Natural killer cell (primary cell): ENCODE data around the gene GALNTL6. TPM values are rescaled to one million over a fixed set of nuclear protein-coding genes. Genes with fewer than 3 reads are reported as not detected.

ENCODE experiments used
- ATAC-seq, 3 donors: fragments of 150-1000 bp in 2 of 3; fragments of 200-7000 bp in 1 of 3; cut with Tn5 transposase; 1 replicate in 1 of 3; 2 replicates in 2 of 3; pipeline ENCODE4 v1.10.0; 2021; ENCODE audit warnings: mild to moderate bottlenecking in 2 of 3, moderate library complexity in 2 of 3
- DNase-seq, 2 donors: peaks; one replicate each; pipeline versions ENCODE4 v3.0.0 to v3.0.0-alpha.2; 2013 to 2021; ENCODE audit warnings: mixed read lengths in 1 of 2
- H3K27ac ChIP-seq: one replicate; pipeline ENCODE4 v1.5.1; 2013; ENCODE audit warnings: mild to moderate bottlenecking, low read length
- H3K27me3 ChIP-seq: one replicate; pipeline ENCODE4 v1.6.1; 2013; ENCODE audit warnings: low read length; ENCODE audit not compliant: control insufficient read depth, insufficient read depth
- H3K36me3 ChIP-seq: one replicate; pipeline ENCODE4 v1.6.1; 2013; ENCODE audit warnings: low read length; ENCODE audit not compliant: control insufficient read depth, insufficient read depth
- H3K4me1 ChIP-seq: one replicate; pipeline ENCODE4 v1.6.1; 2013; ENCODE audit warnings: low read length; ENCODE audit not compliant: control insufficient read depth, insufficient read depth
- H3K4me3 ChIP-seq: one replicate; pipeline ENCODE4 v1.5.1; 2013; ENCODE audit warnings: low read length
- H3K9me3 ChIP-seq: one replicate; pipeline ENCODE4 v1.6.1; 2013; ENCODE audit warnings: low read length; ENCODE audit not compliant: control insufficient read depth, insufficient read depth
- H3K27ac Mint-ChIP-seq, 2 donors: one replicate each; pipeline ENCODE4 v1.8.0; 2022; ENCODE audit warnings: mild to moderate bottlenecking in 2 of 2, mixed read lengths in 2 of 2, moderate library complexity in 1 of 2
- H3K27me3 Mint-ChIP-seq, 2 donors: one replicate each; pipeline ENCODE4 v1.8.0; 2022; ENCODE audit warnings: low read depth in 2 of 2, mixed read lengths in 2 of 2
- H3K36me3 Mint-ChIP-seq: one replicate; pipeline ENCODE4 v1.8.0; 2022; ENCODE audit warnings: mixed read lengths
- H3K4me1 Mint-ChIP-seq, 2 donors: one replicate each; pipeline ENCODE4 v1.8.0; 2022; ENCODE audit warnings: mixed read lengths in 2 of 2
- H3K4me3 Mint-ChIP-seq: one replicate; pipeline ENCODE4 v1.8.0; 2022; ENCODE audit warnings: mild to moderate bottlenecking, moderate library complexity, mixed read lengths
- H3K9me3 Mint-ChIP-seq, 2 donors: one replicate each; pipeline ENCODE4 v1.8.0; 2022; ENCODE audit warnings: mixed read lengths in 2 of 2
- WGBS: methylation state at CpG from one replicate; pipeline ENCODE4 v1.1.7; 2013; ENCODE audit warnings: missing lambda C conversion rate; ENCODE audit not compliant: insufficient coverage; 5-methylcytosine and 5-hydroxymethylcytosine counted together
- intact Hi-C: fragments of 100-400 bp; cut with micrococcal nuclease; formaldehyde crosslinking; loops from one replicate; pipeline ENCODE4 v1.14.2; 2022
- total RNA-seq, 4 donors: library from RNA; stranded (reverse); fragments of 120-200 nt in 1 of 4; gene quantifications; one replicate each; pipeline versions ENCODE4 v1.2.3 to v1.2.4, GENCODE V29; 2013 to 2022
- TF ChIP-seq, protein P1 (sequence below): fragments of 200-600 bp; IDR thresholded peaks from one replicate; pipeline ENCODE4 v1.8.0; 2022; ENCODE audit warnings: antibody characterized with exemption

GALNTL6 gene
- total RNA-seq, 3 donors from 2014 or later (not counting 1 experiment from before 2014, with no cell fraction given), result not detected

DNA sequence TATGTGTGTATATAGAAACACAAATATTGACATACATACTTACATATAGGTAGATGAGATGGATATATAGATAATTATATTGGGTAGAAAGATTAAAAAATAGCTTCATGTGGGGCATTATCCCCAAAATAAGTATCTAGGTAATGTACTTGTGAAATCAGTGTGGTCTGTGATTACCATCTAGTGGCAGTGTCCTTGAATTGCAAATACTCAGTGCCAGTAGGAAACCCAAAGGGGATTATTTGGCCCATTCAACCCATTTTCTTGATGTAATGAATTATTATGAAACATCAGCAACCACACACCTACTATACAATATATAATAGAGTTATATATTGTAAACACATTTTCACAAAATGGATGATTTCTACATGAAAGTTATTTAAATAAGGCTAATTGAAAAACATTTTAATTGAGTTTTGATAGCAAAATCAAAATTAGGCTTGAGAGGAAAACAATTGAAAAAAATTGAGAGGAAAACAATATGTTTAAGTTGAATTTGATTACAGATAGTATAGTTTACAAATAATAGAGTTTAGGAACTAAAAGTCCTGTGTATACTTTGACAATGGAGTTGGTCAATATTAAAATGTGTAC is 389.4 kb downstream of the GALNTL6 start:
- intact Hi-C loops, result no loop called here
- Mint-ChIP-seq H3K9me3 (peaks cover 3 to 13% of the 10 kb centered on the region in 2 donors), H3K4me3 (no peak overlapping the region), H3K36me3 (no peaks in the 10 kb centered on the region), H3K27me3 (no peaks in the 10 kb centered on the region), H3K4me1 (no peaks in the 10 kb centered on the region), H3K27ac (no peak overlapping the region)
- no peak overlapping the region for H3K27ac ChIP-seq
- DNase-seq (no peak), ATAC-seq (no peak)
- no peaks in the 10 kb centered on the region for H3K4me1 ChIP-seq
- H3K27me3 ChIP-seq, result no peaks in the 10 kb centered on the region
- H3K9me3 ChIP-seq, result no peaks in the 10 kb centered on the region
- TF ChIP-seq, protein P1, sequence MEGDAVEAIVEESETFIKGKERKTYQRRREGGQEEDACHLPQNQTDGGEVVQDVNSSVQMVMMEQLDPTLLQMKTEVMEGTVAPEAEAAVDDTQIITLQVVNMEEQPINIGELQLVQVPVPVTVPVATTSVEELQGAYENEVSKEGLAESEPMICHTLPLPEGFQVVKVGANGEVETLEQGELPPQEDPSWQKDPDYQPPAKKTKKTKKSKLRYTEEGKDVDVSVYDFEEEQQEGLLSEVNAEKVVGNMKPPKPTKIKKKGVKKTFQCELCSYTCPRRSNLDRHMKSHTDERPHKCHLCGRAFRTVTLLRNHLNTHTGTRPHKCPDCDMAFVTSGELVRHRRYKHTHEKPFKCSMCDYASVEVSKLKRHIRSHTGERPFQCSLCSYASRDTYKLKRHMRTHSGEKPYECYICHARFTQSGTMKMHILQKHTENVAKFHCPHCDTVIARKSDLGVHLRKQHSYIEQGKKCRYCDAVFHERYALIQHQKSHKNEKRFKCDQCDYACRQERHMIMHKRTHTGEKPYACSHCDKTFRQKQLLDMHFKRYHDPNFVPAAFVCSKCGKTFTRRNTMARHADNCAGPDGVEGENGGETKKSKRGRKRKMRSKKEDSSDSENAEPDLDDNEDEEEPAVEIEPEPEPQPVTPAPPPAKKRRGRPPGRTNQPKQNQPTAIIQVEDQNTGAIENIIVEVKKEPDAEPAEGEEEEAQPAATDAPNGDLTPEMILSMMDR, result no peak
- no peak overlapping the region for H3K4me3 ChIP-seq
- H3K36me3 ChIP-seq, result no peaks in the 10 kb centered on the region

DNA sequence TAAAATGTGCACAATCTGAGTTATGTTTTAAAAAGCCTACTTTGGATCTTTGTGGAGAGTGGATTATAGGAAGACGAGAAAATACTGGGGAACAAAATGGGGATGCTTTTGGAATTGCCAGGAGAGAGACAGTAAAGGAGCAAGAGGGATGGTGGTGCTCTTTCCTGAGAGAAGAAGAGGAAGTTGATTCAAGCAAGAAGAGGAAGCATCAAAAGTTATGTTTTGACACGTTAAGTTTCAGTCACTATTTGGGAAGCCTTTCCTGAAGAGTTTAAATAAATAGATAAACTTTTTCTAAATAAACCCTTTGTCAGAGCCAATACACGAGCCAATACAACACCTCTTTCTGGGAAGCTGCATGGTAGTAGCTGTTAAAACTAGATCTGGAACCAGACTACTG is 394.1 kb downstream of the GALNTL6 start:
- H3K9me3 ChIP-seq, result no peaks in the 10 kb centered on the region
- H3K36me3 ChIP-seq, result no peaks in the 10 kb centered on the region
- ATAC-seq (no peak), DNase-seq (no peak)
- 23% methylated on average over 3 of the region's 3 CpGs for WGBS
- Mint-ChIP-seq H3K27me3 (no peaks in the 10 kb centered on the region), H3K9me3 (peaks cover 5 to 9% of the 10 kb centered on the region in 2 donors), H3K4me3 (no peak overlapping the region), H3K36me3 (no peaks in the 10 kb centered on the region), H3K4me1 (no peaks in the 10 kb centered on the region), H3K27ac (no peak overlapping the region)
- TF ChIP-seq, protein P1, result no peak
- H3K4me1 ChIP-seq, result no peaks in the 10 kb centered on the region
- intact Hi-C loops, result no loop called here
- H3K27me3 ChIP-seq, result no peaks in the 10 kb centered on the region
- H3K27ac ChIP-seq, result no peak overlapping the region
- H3K4me3 ChIP-seq, result no peak overlapping the region

DNA sequence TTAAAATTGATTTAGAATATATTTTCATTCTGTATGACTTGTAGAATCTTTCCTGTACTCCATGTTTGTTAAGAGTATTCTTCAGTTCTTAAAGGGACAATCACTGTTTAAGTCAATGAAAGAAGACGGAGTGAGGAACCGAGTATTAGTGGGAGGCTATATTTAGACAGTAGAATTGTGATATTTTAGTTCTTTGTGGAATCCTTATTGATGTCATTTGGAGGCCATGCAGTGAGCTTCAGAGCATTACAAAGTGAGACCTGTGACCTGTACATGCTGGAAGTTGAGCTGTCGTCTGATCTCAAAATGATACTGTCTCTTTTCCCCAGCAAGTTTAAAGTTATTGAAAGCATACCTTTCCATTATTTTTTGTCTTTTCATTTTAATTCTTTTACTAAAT is 394.7 kb downstream of the GALNTL6 start:
- WGBS, result 58% methylated on average over 3 of the region's 3 CpGs
- DNase-seq (no peak), ATAC-seq (no peak)
- no peak overlapping the region for H3K27ac ChIP-seq
- no peak overlapping the region for H3K27ac Mint-ChIP-seq
- H3K9me3 ChIP-seq, result no peaks in the 10 kb centered on the region
- TF ChIP-seq, protein P1, result no peak
- no peaks in the 10 kb centered on the region for H3K27me3 ChIP-seq
- H3K4me3 ChIP-seq, result no peak overlapping the region
- no peak overlapping the region for H3K4me3 Mint-ChIP-seq
- H3K36me3 ChIP-seq, result no peaks in the 10 kb centered on the region
- no peaks in the 10 kb centered on the region for H3K36me3 Mint-ChIP-seq
- H3K9me3 Mint-ChIP-seq, result peaks cover 5 to 9% of the 10 kb centered on the region in 2 donors
- H3K4me1 ChIP-seq, result no peaks in the 10 kb centered on the region
- intact Hi-C loops, result no loop called here
- H3K4me1 Mint-ChIP-seq, result no peaks in the 10 kb centered on the region
- H3K27me3 Mint-ChIP-seq, result no peaks in the 10 kb centered on the region

DNA sequence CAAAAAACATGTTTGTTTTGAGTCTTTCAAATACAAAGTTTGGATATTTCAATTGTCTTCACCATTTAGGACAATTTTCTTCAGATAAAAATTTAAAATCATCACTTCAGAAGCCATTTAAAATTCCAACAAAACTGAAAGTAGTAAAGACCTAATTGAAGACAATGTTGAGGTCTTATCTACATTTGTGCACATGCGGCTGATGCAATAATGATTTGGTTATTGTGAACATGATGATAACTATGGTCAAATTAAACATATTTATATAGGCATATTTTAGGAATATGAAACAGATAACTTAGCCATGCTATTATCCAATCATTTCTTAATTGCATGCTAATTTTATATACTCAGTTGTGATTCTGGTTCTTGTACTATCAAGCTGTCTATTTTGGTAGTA is 407.5 kb downstream of the GALNTL6 start:
- no CpG with 5 or more reads among the region's 1 CpG for WGBS
- Mint-ChIP-seq H3K9me3 (peaks cover 3 to 4% of the 10 kb centered on the region in 2 donors), H3K4me1 (no peaks in the 10 kb centered on the region), H3K27me3 (no peaks in the 10 kb centered on the region), H3K36me3 (no peaks in the 10 kb centered on the region), H3K4me3 (no peak overlapping the region), H3K27ac (no peak overlapping the region)
- Histone ChIP-seq H3K4me3 (no peak overlapping the region), H3K36me3 (no peaks in the 10 kb centered on the region), H3K27ac (no peak overlapping the region), H3K27me3 (no peaks in the 10 kb centered on the region), H3K4me1 (no peaks in the 10 kb centered on the region), H3K9me3 (no peaks in the 10 kb centered on the region)
- TF ChIP-seq, protein P1, result no peak
- intact Hi-C loops, result no loop called here
- DNase-seq (no peak), ATAC-seq (no peak)
